ENCODE measurements around the gene ZNF587. TPM values are rescaled to one million over a fixed set of nuclear protein-coding genes. Genes with fewer than 3 reads are reported as not detected.

The ZNF587 gene
- total and polyA plus RNA-seq, 12 donors: 6.2 to 72.0 (median 22.6) TPM

DNA sequence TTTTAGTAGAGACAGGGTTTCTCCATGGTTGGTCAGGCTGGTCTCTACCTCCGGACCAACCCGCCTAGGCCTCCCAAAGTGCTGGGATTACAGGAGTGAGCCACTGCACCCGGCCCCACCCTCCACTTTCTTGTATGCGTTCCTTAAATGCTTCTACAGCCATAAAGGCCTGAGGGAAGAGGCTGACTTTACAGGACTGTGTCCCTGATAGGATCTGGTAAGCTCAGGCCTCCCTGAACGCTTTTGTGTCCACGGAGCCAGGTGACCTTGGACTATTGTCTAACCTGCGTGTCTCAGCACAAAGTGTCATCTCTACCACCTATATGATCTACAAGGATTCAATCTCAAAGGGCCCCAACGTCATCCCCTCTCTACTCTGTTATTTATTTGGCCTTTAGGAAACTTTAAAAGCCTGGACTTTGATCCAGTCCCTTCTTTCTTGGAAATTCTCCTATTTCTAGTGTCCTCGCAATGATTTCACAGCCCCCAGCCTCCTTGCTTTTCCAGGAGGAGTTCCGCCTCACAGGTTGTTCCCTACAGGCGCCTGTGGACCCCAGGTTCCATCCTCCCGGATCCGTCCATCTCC lies 35.6 kb upstream of the ZNF587 start:
- 18 to 28% (median 24%) methylated on average over 13 of the region's 13 CpGs for WGBS, 4 donors
- intact Hi-C loops (cut with DNase I): loop anchor here in 1 of 2 donors (10.0 kb wide), 1 partner anchor 69 kb away; the partner anchor contains the start of gene ZNF776
- TF ChIP-seq POLR2A (IDR thresholded peaks at IDR 0.05): no peak
- TF ChIP-seq, protein P1, sequence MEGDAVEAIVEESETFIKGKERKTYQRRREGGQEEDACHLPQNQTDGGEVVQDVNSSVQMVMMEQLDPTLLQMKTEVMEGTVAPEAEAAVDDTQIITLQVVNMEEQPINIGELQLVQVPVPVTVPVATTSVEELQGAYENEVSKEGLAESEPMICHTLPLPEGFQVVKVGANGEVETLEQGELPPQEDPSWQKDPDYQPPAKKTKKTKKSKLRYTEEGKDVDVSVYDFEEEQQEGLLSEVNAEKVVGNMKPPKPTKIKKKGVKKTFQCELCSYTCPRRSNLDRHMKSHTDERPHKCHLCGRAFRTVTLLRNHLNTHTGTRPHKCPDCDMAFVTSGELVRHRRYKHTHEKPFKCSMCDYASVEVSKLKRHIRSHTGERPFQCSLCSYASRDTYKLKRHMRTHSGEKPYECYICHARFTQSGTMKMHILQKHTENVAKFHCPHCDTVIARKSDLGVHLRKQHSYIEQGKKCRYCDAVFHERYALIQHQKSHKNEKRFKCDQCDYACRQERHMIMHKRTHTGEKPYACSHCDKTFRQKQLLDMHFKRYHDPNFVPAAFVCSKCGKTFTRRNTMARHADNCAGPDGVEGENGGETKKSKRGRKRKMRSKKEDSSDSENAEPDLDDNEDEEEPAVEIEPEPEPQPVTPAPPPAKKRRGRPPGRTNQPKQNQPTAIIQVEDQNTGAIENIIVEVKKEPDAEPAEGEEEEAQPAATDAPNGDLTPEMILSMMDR (IDR thresholded peaks at IDR 0.05): no peak
- H3K4me3 ChIP-seq: peak overlapping the region; percentile 51 to 94 (median 80)
- H3K27ac ChIP-seq: peak overlapping the region; percentile 43 to 89 (median 78)
- peaks cover 0 to 11% of the 10 kb centered on the region in 2 donors for H3K36me3 ChIP-seq (replicated peaks in 1 of 2)
- no peaks in the 10 kb centered on the region for H3K27me3 ChIP-seq
- peaks cover 10% of the 10 kb centered on the region in 2 donors for H3K4me1 ChIP-seq (replicated peaks in 1 of 2)
- DNase-seq: peak in 2 of 7 donors; percentile 26 to 36
- H3K9me3 ChIP-seq (replicated peaks in 1 of 3): no peaks in the 10 kb centered on the region

DNA sequence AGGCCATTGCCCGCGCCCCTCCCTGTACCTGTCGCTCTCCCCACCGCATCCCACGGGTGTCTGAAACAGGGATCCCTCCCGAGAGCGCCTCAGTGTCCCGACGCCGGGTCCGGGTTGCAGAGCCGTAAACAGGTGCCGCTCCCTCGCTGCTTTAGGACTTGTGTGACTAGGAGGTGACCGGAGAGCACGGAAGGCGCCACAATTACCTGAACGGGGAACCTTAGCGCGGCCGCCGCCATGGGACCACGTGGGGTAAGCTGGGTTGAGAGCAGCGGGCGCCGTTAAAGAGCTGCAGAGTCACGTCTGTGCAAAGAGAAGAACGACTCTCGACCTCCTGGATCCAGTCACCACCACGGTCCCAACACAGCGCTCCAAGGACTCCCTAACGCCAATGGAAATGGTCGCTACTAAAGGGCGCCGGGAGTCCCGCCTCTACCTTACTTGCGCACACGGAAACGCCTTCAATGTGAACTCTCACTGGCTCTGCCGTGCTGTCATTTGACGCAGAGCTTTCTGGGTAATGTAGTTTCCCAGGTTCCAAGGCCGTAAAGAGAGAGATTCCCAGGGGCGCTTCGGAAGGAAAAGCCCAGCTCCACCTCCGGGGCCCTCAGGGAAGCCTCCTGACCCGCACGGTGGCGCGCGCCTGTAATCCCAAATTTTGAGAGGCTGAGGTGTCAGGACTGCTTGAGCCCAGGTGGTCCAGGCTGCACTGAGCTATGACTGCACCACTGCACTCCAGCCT lies 35.0 kb upstream of the ZNF587 start, which contains the start of gene ZNF552:
Gene ZNF552, minus strand, starts transcription at position 409 of the 742 bp plus-strand sequence. Its CDS starts 170 bp downstream, at position 239.
- Histone ChIP-seq H3K9me3 (replicated peaks in 1 of 3) (no peaks in the 10 kb centered on the region), H3K27me3 (no peaks in the 10 kb centered on the region), H3K36me3 (replicated peaks in 1 of 2) (peaks cover 0 to 6% of the 10 kb centered on the region in 2 donors), H3K4me1 (replicated peaks in 1 of 2) (peaks cover 10% of the 10 kb centered on the region in 2 donors), H3K4me3 (peak within 1 kb of the TSS; percentile 51 to 94 (median 80)), H3K27ac (peak within 1 kb of the TSS; percentile 43 to 89 (median 78))
- peak; percentile 90 to 96 (median 92) for DNase-seq
- WGBS, 4 donors: 0 to 1% (median 0%) methylated on average over 16 to 50 of the region's 50 CpGs
- intact Hi-C loops (cut with DNase I): loop anchor here in 1 of 2 donors (10.0 kb wide), 1 partner anchor 70 kb away; the partner anchor contains the start of gene ZNF776
- TF ChIP-seq, protein P1 (IDR thresholded peaks at IDR 0.05): no peak
- peak; percentile 67 to 97 for TF ChIP-seq POLR2A (IDR thresholded peaks at IDR 0.05)

DNA sequence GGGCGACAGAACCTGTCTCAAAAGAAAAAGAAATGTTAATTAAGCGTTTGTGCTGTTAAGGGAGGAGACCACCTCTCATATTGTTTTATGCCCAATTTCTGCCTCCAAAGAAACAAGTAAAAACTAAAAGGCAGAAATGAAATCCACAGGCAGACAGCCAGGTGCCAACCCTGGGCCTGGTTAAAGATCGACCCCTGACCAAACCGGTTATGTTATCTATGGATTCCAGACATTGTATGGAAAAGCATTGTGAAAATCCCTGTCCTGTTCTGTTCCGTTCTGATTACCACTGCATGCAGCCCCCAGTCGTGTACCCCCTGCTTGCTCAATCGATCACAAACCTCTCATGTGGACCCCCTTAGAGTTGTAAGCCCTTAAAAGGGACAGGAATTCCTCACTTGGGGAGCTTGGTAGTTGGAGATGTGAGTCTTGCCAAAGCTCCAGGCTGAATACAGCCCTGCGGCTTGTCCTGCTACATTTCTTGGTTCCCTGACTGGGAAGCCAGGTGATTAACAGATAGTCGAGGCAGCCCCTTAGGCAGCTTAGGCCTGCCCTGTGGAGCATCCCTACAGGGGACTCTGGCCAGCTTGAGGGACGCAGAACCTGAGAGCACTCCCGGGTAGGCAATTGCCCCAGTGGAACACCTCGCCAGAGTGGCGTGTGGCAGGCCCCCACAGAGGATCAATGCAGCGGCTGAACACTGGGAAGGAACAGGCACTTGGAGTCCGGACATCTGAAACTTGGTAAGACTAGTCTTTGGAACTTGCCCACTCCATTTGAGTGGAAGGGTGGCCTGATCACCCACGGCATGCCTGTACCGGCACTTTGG lies 34.2 kb upstream of the ZNF587 start:
- H3K27me3 ChIP-seq: no peaks in the 10 kb centered on the region
- intact Hi-C loops (cut with DNase I): loop anchor here in 1 of 2 donors (10.0 kb wide), 1 partner anchor 71 kb away; the partner anchor contains the start of gene ZNF776
- DNase-seq: no peak
- 87 to 93% (median 91%) methylated on average over 10 to 17 of the region's 17 CpGs for WGBS, 4 donors
- H3K9me3 ChIP-seq (replicated peaks in 1 of 3): no peaks in the 10 kb centered on the region
- H3K36me3 ChIP-seq (replicated peaks in 1 of 2): no peaks in the 10 kb centered on the region
- TF ChIP-seq POLR2A (IDR thresholded peaks at IDR 0.05): no peak
- TF ChIP-seq, protein P1 (IDR thresholded peaks at IDR 0.05): no peak
- H3K4me3 ChIP-seq: peak overlapping the region in 1 of 4 donors; percentile 71
- H3K27ac ChIP-seq: peak overlapping the region in 2 of 5 donors; percentile 21 to 85
- H3K4me1 ChIP-seq (replicated peaks in 1 of 2): peaks cover 10 to 15% of the 10 kb centered on the region in 2 donors

Measured in adrenal gland (tissue), 12 donors.